Skeletal muscle tissue (tissue), 4 donors: ENCODE measurements around the gene TMPRSS7. TPM values are rescaled to one million over a fixed set of nuclear protein-coding genes. Genes with fewer than 3 reads are reported as not detected.

Experiments used
- H3K27ac ChIP-seq: one replicate; pipeline ENCODE4 v1.7.0; 2013; ENCODE audit warnings: mild to moderate bottlenecking, low read depth, low read length, inconsistent platforms
- H3K27me3 ChIP-seq, 3 donors: one replicate each; pipeline ENCODE4 v1.7.0; 2013; ENCODE audit warnings: low read length in 3 of 3; ENCODE audit not compliant: control insufficient read depth in 3 of 3, insufficient read depth in 3 of 3
- H3K36me3 ChIP-seq, 3 donors: one replicate each; pipeline ENCODE4 v1.7.0; 2013; ENCODE audit warnings: low read length in 3 of 3; ENCODE audit not compliant: control insufficient read depth in 3 of 3, insufficient read depth in 3 of 3
- H3K4me1 ChIP-seq, 3 donors: one replicate each; pipeline ENCODE4 v1.7.0; 2013; ENCODE audit warnings: low read length in 3 of 3, mild to moderate bottlenecking in 3 of 3; ENCODE audit not compliant: control insufficient read depth in 3 of 3, insufficient read depth in 3 of 3
- H3K4me3 ChIP-seq, 3 donors: one replicate each; pipeline ENCODE4 v1.7.0; 2013; ENCODE audit warnings: low read length in 3 of 3
- H3K9ac ChIP-seq, 3 donors: one replicate each; pipeline ENCODE4 v1.7.0; 2013; ENCODE audit warnings: low read length in 3 of 3, mild to moderate bottlenecking in 3 of 3, moderate library complexity in 2 of 3, low read depth in 1 of 3
- H3K9me3 ChIP-seq, 3 donors: one replicate each; pipeline ENCODE4 v1.7.0; 2013; ENCODE audit warnings: low read length in 3 of 3; ENCODE audit not compliant: control insufficient read depth in 3 of 3
- total RNA-seq: library from RNA; depleted of rRNA; stranded (reverse); fragments of >200 nt; gene quantifications from one replicate; pipeline ENCODE4 v1.2.3, GENCODE V29; 2014
- donor health status: Osteomylitis.

Gene TMPRSS7
- total RNA-seq, 1 donor from 2014 or later = not detected

GRCh38 chr3:112083239-112083638 lies 48.7 kb downstream of the TMPRSS7 start:
- peaks cover 6 to 10% (median 7%) of the 10 kb centered on the region in 3 donors for H3K4me1 ChIP-seq
- no peaks in the 10 kb centered on the region for H3K36me3 ChIP-seq
- no peak overlapping the region for H3K9ac ChIP-seq
- H3K9me3 ChIP-seq = no peaks in the 10 kb centered on the region
- no peak overlapping the region for H3K4me3 ChIP-seq
- H3K27ac ChIP-seq = no peak overlapping the region
- H3K27me3 ChIP-seq = peaks cover 0 to 3% (median 0%) of the 10 kb centered on the region in 3 donors

- Histone ChIP-seq H3K27ac (no peak overlapping the region), H3K9ac (no peak overlapping the region), H3K9me3 (no peaks in the 10 kb centered on the region), H3K27me3 (no peaks in the 10 kb centered on the region), H3K36me3 (no peaks in the 10 kb centered on the region), H3K4me1 (peaks cover 6 to 10% (median 7%) of the 10 kb centered on the region in 3 donors), H3K4me3 (peak overlapping the region in 1 of 3 donors; percentile 59)
Observed at GRCh38 chr3:112084980-112085705, 50.6 kb downstream of the TMPRSS7 start.

GRCh38 chr3:112085735-112086075 lies 51.2 kb downstream of the TMPRSS7 start:
- H3K4me3 ChIP-seq = peak overlapping the region; percentile 59 to 70 (median 69)
- no peaks in the 10 kb centered on the region for H3K9me3 ChIP-seq
- H3K4me1 ChIP-seq = peaks cover 7 to 10% (median 8%) of the 10 kb centered on the region in 3 donors
- H3K9ac ChIP-seq = peak overlapping the region; percentile 63 to 72 (median 63)
- H3K36me3 ChIP-seq = no peaks in the 10 kb centered on the region
- H3K27me3 ChIP-seq = no peaks in the 10 kb centered on the region
- no peak overlapping the region for H3K27ac ChIP-seq

- Histone ChIP-seq H3K27ac (peak within 1 kb of the TSS; percentile 28), H3K36me3 (no peaks in the 10 kb centered on the region), H3K9ac (peak within 1 kb of the TSS; percentile 63 to 72 (median 63)), H3K9me3 (no peaks in the 10 kb centered on the region), H3K4me1 (peaks cover 7 to 10% (median 8%) of the 10 kb centered on the region in 3 donors), H3K4me3 (peak within 1 kb of the TSS; percentile 59 to 70 (median 69)), H3K27me3 (no peaks in the 10 kb centered on the region)
Observed at GRCh38 chr3:112086076-112086854, 51.7 kb downstream of the TMPRSS7 start, which contains the start of gene C3orf52. TSS of gene C3orf52 (plus strand) at chr3:112086389. CDS start at chr3:112086408, 19 bp downstream.

GRCh38 chr3:112086875-112087524 lies 52.5 kb downstream of the TMPRSS7 start:
- Histone ChIP-seq H3K9ac (peak overlapping the region in 2 of 3 donors; percentile 45 to 63), H3K27ac (peak overlapping the region; percentile 28), H3K4me3 (peak overlapping the region; percentile 59 to 70 (median 69)), H3K27me3 (no peaks in the 10 kb centered on the region), H3K36me3 (no peaks in the 10 kb centered on the region), H3K4me1 (peaks cover 7 to 10% (median 8%) of the 10 kb centered on the region in 3 donors), H3K9me3 (no peaks in the 10 kb centered on the region)

GRCh38 chr3:112087746-112088145 lies 53.2 kb downstream of the TMPRSS7 start:
- Histone ChIP-seq H3K9me3 (no peaks in the 10 kb centered on the region), H3K36me3 (no peaks in the 10 kb centered on the region), H3K4me1 (peaks cover 8 to 12% (median 10%) of the 10 kb centered on the region in 3 donors), H3K27me3 (no peaks in the 10 kb centered on the region), H3K4me3 (no peak overlapping the region), H3K9ac (no peak overlapping the region), H3K27ac (no peak overlapping the region)

- peaks cover 8 to 14% (median 10%) of the 10 kb centered on the region in 3 donors for H3K4me1 ChIP-seq
- H3K9me3 ChIP-seq = no peaks in the 10 kb centered on the region
- H3K36me3 ChIP-seq = no peaks in the 10 kb centered on the region
- H3K27me3 ChIP-seq = no peaks in the 10 kb centered on the region
- H3K27ac ChIP-seq = no peak overlapping the region
- H3K4me3 ChIP-seq = no peak overlapping the region
- H3K9ac ChIP-seq = no peak overlapping the region
Observed at GRCh38 chr3:112088944-112089343, 54.4 kb downstream of the TMPRSS7 start.

GRCh38 chr3:112089956-112090886 lies 55.7 kb downstream of the TMPRSS7 start:
- Histone ChIP-seq H3K27ac (no peak overlapping the region), H3K4me1 (peaks cover 8 to 14% (median 10%) of the 10 kb centered on the region in 3 donors), H3K4me3 (no peak overlapping the region), H3K9ac (peak overlapping the region in 1 of 3 donors; percentile 25), H3K27me3 (no peaks in the 10 kb centered on the region), H3K36me3 (no peaks in the 10 kb centered on the region), H3K9me3 (no peaks in the 10 kb centered on the region)
